Panc1 (cell line): ENCODE measurements around the gene FAM240B. TPM values are rescaled to one million over a fixed set of nuclear protein-coding genes. Genes with fewer than 3 reads are reported as not detected.

Experiments
- ATAC-seq: fragments of 200-7000 bp; cut with Tn5 transposase; 2 replicates; pipeline ENCODE4 v1.9.1; 2020; ENCODE audit warnings: mild to moderate bottlenecking, moderate library complexity
- BruUV-seq: library from RNA; stranded (reverse); fragments of 400-500 nt; replicated peaks from 2 replicates; lab custom pipeline; 2021; lab: Mats Ljungman, UMichigan
- CTCF ChIA-PET: fragments of 300-600 bp; sonication (Branson Sonifier 250); formaldehyde crosslinking; loops from one replicate; lab custom pipeline; 2022; ENCODE audit warnings: antibody characterized with exemption; lab: Charles Lee
- POLR2A ChIA-PET: fragments of 300-600 bp; sonication (Branson Sonifier 250); formaldehyde crosslinking; loops from one replicate; lab custom pipeline; 2022; ENCODE audit warnings: antibody characterized with exemption; lab: Charles Lee
- DNase-seq: peaks from one replicate; pipeline ENCODE4 v3.0.0-alpha.2; 2010; ENCODE audit warnings: low read depth, low spot score
- H3K27ac ChIP-seq: 2 replicates; pipeline ENCODE4 v1.5.1; 2011; ENCODE audit warnings: mild to moderate bottlenecking, low read length, inconsistent platforms
- H3K27me3 ChIP-seq: fragments of 200-500 bp; sonication (Bioruptor generic); 2 replicates; pipeline ENCODE4 v1.6.0; 2014; ENCODE audit warnings: low read length, inconsistent platforms; ENCODE audit not compliant: control insufficient read depth, insufficient read depth
- H3K36me3 ChIP-seq: fragments of 200-500 bp; sonication (Bioruptor generic); 2 replicates; pipeline ENCODE4 v1.5.1; 2014; ENCODE audit warnings: inconsistent platforms, mild to moderate bottlenecking, low read length, moderate library complexity; ENCODE audit not compliant: control insufficient read depth, insufficient read depth
- H3K4me1 ChIP-seq: 2 replicates; pipeline ENCODE4 v1.5.1; 2011; ENCODE audit warnings: inconsistent platforms, mild to moderate bottlenecking, low read length, moderate library complexity; ENCODE audit not compliant: control insufficient read depth, insufficient read depth
- H3K4me3 ChIP-seq, 2 experiments: 2 replicates each; pipeline ENCODE4 v1.5.1; 2011 to 2012; ENCODE audit warnings: low read depth in 2 of 2, low read length in 2 of 2, mild to moderate bottlenecking in 2 of 2, inconsistent platforms in 1 of 2, moderate library complexity in 1 of 2
- H3K9me3 ChIP-seq: fragments of 200-500 bp; sonication (Bioruptor generic); 2 replicates; pipeline ENCODE4 v1.5.1; 2014; ENCODE audit warnings: low read depth, mild to moderate bottlenecking, inconsistent platforms, low read length, moderate library complexity; ENCODE audit not compliant: control insufficient read depth, insufficient read depth
- CTCF ChIP-seq: fragments of 450-650 bp; IDR thresholded peaks from 2 replicates; pipeline ENCODE4 v1.5.1; 2017; ENCODE audit warnings: mild to moderate bottlenecking
- POLR2AphosphoS5 ChIP-seq: IDR thresholded peaks from 2 replicates; pipeline ENCODE4 v1.6.1; 2012; ENCODE audit warnings: mild to moderate bottlenecking, low read depth, low read length, moderate library complexity
- SIN3A ChIP-seq: IDR thresholded peaks from 2 replicates; pipeline ENCODE4 v1.6.1; 2012; ENCODE audit warnings: low read depth, mild to moderate bottlenecking, low read length, moderate library complexity, borderline replicate concordance; ENCODE audit not compliant: insufficient read depth
- TCF7L2 ChIP-seq: IDR thresholded peaks from 2 replicates; pipeline ENCODE4 v1.6.1; 2011; ENCODE audit warnings: mild to moderate bottlenecking, low read depth, low read length, inconsistent platforms
- in situ Hi-C: cut with HindIII; loops from 2 replicates; pipeline ENCODE4 v1.10.0; 2016; ENCODE audit warnings: low sequenced_read_pairs, low pct_unique_long_range_greater_than_20kb
- intact Hi-C: fragments of 100-400 bp; cut with micrococcal nuclease; formaldehyde crosslinking; loops from one replicate; pipeline ENCODE4 v1.10.0; 2022; ENCODE audit not compliant: unreplicated experiment
- total RNA-seq: library from RNA; stranded (reverse); gene quantifications from one replicate; pipeline ENCODE4 v1.2.1, GENCODE V29; 2021; ENCODE audit not compliant: unreplicated experiment
- TF ChIP-seq, protein P1 (sequence below), 2 experiments: IDR thresholded peaks; 2 replicates each; pipeline ENCODE4 v1.6.1; 2011 to 2012; ENCODE audit warnings: low read depth in 2 of 2, control low read depth in 1 of 2, low read length in 1 of 2, mild to moderate bottlenecking in 1 of 2, moderate library complexity in 1 of 2; ENCODE audit not compliant: insufficient read depth in 1 of 2

FAM240B gene
- total RNA-seq, 1 experiment from 2014 or later, result not detected

DNA sequence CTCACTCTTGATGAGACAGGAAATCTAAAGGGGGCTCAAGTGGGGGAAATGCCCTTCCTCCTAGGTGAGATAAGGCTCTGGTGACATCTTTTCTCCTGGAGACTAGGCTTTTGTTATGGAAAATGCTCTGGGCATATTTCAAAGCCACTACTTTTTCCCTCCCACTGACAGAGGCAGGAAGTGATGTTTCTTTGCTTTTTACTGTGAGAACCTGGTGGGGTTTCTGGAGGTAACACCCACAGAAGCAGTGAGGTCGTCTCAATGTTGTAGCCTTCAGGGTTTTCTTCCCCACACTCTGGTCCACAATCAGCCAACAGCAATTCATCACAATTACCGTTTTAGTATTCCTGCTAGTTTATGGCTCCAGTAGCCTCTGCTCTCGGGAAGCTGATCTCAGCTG lies 41.4 kb upstream of the FAM240B start:
- Histone ChIP-seq H3K9me3 (no peaks in the 10 kb centered on the region), H3K36me3 (no peaks in the 10 kb centered on the region), H3K4me3 (no peak overlapping the region), H3K27ac (no peak overlapping the region; the same call in 1 of the 2 replicates), H3K4me1 (no peaks in the 10 kb centered on the region), H3K27me3 (no peaks in the 10 kb centered on the region)
- ATAC-seq (no peak), DNase-seq (no peak)
- intact Hi-C loops (no loop called here), in situ Hi-C loops (no loop called here)
- no peak for TF ChIP-seq CTCF
- TF ChIP-seq, protein P1, sequence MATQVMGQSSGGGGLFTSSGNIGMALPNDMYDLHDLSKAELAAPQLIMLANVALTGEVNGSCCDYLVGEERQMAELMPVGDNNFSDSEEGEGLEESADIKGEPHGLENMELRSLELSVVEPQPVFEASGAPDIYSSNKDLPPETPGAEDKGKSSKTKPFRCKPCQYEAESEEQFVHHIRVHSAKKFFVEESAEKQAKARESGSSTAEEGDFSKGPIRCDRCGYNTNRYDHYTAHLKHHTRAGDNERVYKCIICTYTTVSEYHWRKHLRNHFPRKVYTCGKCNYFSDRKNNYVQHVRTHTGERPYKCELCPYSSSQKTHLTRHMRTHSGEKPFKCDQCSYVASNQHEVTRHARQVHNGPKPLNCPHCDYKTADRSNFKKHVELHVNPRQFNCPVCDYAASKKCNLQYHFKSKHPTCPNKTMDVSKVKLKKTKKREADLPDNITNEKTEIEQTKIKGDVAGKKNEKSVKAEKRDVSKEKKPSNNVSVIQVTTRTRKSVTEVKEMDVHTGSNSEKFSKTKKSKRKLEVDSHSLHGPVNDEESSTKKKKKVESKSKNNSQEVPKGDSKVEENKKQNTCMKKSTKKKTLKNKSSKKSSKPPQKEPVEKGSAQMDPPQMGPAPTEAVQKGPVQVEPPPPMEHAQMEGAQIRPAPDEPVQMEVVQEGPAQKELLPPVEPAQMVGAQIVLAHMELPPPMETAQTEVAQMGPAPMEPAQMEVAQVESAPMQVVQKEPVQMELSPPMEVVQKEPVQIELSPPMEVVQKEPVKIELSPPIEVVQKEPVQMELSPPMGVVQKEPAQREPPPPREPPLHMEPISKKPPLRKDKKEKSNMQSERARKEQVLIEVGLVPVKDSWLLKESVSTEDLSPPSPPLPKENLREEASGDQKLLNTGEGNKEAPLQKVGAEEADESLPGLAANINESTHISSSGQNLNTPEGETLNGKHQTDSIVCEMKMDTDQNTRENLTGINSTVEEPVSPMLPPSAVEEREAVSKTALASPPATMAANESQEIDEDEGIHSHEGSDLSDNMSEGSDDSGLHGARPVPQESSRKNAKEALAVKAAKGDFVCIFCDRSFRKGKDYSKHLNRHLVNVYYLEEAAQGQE (IDR thresholded peaks at IDR 0.05; ENCODE audit: insufficient read depth in 1 of 2, low read depth in 2 of 2, low read length in 1 of 2), result no peak
- no peak for TF ChIP-seq SIN3A
- no peak for TF ChIP-seq TCF7L2
- no peak for TF ChIP-seq POLR2AphosphoS5
- BruUV-seq, result no TSS peak
- POLR2A ChIA-PET, result no interaction called here
- CTCF ChIA-PET, result no interaction called here

DNA sequence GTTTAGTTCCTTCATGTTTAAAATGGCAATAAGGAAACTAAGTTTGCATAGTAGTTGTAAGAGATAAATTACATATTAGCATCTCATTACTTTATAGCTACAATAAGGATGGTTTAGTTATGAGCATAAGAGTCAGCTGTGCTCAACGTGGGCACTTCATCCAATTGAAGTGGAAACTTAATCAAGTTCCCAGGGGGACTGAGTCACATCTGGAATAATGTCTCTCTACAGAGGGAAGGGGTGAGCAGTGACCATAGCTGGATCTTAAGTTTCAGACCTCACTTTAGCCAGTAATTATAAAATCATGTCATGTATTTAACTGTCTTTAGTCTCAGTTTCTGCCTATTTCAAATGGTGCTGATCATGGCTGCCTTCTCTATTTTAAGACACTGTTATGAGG lies 36.8 kb upstream of the FAM240B start:
- Histone ChIP-seq H3K9me3 (no peaks in the 10 kb centered on the region), H3K4me3 (no peak overlapping the region), H3K27me3 (no peaks in the 10 kb centered on the region), H3K27ac (no peak overlapping the region), H3K36me3 (no peaks in the 10 kb centered on the region), H3K4me1 (no peaks in the 10 kb centered on the region)
- no peak for TF ChIP-seq SIN3A
- no peak for TF ChIP-seq TCF7L2
- TF ChIP-seq, protein P1 (IDR thresholded peaks at IDR 0.05; ENCODE audit: insufficient read depth in 1 of 2, low read depth in 2 of 2, low read length in 1 of 2), result no peak
- no peak for TF ChIP-seq CTCF
- no peak for TF ChIP-seq POLR2AphosphoS5
- ATAC-seq (no peak), DNase-seq (no peak)
- in situ Hi-C loops, result no loop called here
- intact Hi-C loops, result no loop called here
- BruUV-seq, result no TSS peak
- CTCF ChIA-PET, result interaction anchor here (0.8 kb wide), 1 partner anchor 29 kb away, joined by 3 read pairs; no protein-coding TSS in a partner anchor
- POLR2A ChIA-PET, result no interaction called here
